ENCODE measurements around the gene SAPCD1.

Gene SAPCD1

GRCh38 chr6:31776989-31777666, 14.7 kb downstream of the SAPCD1 start, which contains the start of gene VWA7:
VWA7 (minus strand) TSS chr6:31777328; CDS start chr6:31776779, 549 bp downstream.
- peak; percentile 84 for DNase-seq (ENCODE audit: low read depth)
- TF ChIP-seq, protein P1, sequence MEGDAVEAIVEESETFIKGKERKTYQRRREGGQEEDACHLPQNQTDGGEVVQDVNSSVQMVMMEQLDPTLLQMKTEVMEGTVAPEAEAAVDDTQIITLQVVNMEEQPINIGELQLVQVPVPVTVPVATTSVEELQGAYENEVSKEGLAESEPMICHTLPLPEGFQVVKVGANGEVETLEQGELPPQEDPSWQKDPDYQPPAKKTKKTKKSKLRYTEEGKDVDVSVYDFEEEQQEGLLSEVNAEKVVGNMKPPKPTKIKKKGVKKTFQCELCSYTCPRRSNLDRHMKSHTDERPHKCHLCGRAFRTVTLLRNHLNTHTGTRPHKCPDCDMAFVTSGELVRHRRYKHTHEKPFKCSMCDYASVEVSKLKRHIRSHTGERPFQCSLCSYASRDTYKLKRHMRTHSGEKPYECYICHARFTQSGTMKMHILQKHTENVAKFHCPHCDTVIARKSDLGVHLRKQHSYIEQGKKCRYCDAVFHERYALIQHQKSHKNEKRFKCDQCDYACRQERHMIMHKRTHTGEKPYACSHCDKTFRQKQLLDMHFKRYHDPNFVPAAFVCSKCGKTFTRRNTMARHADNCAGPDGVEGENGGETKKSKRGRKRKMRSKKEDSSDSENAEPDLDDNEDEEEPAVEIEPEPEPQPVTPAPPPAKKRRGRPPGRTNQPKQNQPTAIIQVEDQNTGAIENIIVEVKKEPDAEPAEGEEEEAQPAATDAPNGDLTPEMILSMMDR (IDR thresholded peaks at IDR 0.05; ENCODE audit: low read length, missing control alignments): no peak
- H3K4me3 ChIP-seq (replicated peaks; ENCODE audit: low read depth, low read length): no peak within 1 kb of the TSS

- TF ChIP-seq, protein P1 (IDR thresholded peaks at IDR 0.05; ENCODE audit: low read length, missing control alignments): no peak
- no peak for DNase-seq (ENCODE audit: low read depth)
- H3K4me3 ChIP-seq (replicated peaks; ENCODE audit: low read depth, low read length): no peak overlapping the region
Measured at GRCh38 chr6:31777667-31778050, 15.2 kb downstream of the SAPCD1 start.

DNA sequence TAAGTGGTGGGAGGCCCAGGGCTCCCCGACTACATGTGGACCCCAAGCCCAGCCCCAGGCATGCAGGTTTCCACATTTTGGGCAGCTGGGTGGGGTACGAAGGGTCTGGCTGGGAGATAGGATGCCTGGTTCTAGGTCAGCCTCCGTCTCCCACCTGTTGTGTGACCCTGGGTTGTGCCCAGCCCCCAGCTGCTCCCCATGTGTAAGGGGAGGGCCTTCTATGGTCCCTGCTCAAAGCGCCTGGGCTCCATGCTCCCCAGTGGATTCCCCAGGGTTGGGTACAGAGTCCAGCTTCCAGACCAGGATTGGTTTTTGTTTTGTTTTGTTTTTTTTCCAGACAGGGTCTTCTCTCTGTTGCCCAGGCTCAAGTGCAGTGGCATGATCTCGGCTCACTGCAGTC, 15.7 kb downstream of the SAPCD1 start:
- no peak overlapping the region for H3K4me3 ChIP-seq (replicated peaks; ENCODE audit: low read depth, low read length)
- no peak for DNase-seq (ENCODE audit: low read depth)
- TF ChIP-seq, protein P1 (IDR thresholded peaks at IDR 0.05; ENCODE audit: low read length, missing control alignments): no peak

- no peak for DNase-seq (ENCODE audit: low read depth)
- H3K4me3 ChIP-seq (replicated peaks; ENCODE audit: low read depth, low read length): no peak overlapping the region
- TF ChIP-seq, protein P1 (IDR thresholded peaks at IDR 0.05; ENCODE audit: low read length, missing control alignments): no peak
Measured at GRCh38 chr6:31778999-31779885, 16.8 kb downstream of the SAPCD1 start.

DNA sequence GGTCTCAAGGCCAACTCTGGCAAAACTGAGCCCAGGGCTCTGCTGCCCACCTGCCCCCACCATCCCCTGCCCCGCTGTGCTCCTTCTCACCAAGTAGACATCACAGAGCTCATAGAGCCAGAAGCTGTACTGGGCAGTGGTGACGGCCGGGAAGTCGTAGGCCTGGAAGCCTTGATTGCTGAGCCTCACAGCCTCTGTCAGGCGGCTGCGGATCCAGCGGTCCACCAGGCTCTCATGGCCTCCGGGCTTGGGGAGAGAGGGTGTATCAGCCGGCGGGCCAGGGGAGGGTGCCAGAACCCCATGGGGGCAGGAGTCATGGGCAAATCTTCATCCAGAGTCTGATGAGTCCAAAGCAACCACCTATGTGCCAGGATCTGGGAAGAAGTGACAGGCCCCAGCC, 17.5 kb downstream of the SAPCD1 start:
- H3K4me3 ChIP-seq (replicated peaks; ENCODE audit: low read depth, low read length): no peak overlapping the region
- DNase-seq (ENCODE audit: low read depth): no peak
- TF ChIP-seq, protein P1 (IDR thresholded peaks at IDR 0.05; ENCODE audit: low read length, missing control alignments): no peak

- TF ChIP-seq, protein P1 (IDR thresholded peaks at IDR 0.05; ENCODE audit: low read length, missing control alignments): no peak
- DNase-seq (ENCODE audit: low read depth): no peak
- no peak overlapping the region for H3K4me3 ChIP-seq (replicated peaks; ENCODE audit: low read depth, low read length)
Measured at GRCh38 chr6:31780507-31781243, 18.2 kb downstream of the SAPCD1 start.
